Spleen (tissue), 7 donors: ENCODE measurements around the gene SLC7A6.

Experiments used
- POLR2A ChIP-seq, 3 donors: fragments of 450-650 bp; IDR thresholded peaks; one replicate each; pipeline ENCODE4 v1.5.1; 2017; ENCODE audit warnings: antibody characterized with exemption in 3 of 3, mild to moderate bottlenecking in 1 of 3
- POLR2AphosphoS5 ChIP-seq, 3 donors: sonication (generic); formaldehyde crosslinking; IDR thresholded peaks; one replicate each; pipeline ENCODE4 v1.5.1; 2017; ENCODE audit warnings: antibody characterized with exemption in 3 of 3
- TF ChIP-seq, protein P1 (sequence below), 11 experiments: fragments of 200-600 bp in 7 of 11; fragments of 450-650 bp in 4 of 11; sonication (generic) in 4 of 11; IDR thresholded peaks in 8 of 11; conservative IDR thresholded peaks in 3 of 11; 1 replicate in 7 of 11; 2 replicates in 4 of 11; pipeline versions ENCODE4 v1.4.0 to v1.8.0; 2016 to 2021; ENCODE audit warnings: antibody characterized with exemption in 11 of 11, inconsistent platforms in 4 of 11, mild to moderate bottlenecking in 1 of 11
- donor health status: DM: no; HTN: no; CAD: no; lungs with moderate emphysema.
- donor health status: DM: no; HTN: no; CAD: no.
- donor health status: DM: no; HTN: no; CAD: no.

DNA sequence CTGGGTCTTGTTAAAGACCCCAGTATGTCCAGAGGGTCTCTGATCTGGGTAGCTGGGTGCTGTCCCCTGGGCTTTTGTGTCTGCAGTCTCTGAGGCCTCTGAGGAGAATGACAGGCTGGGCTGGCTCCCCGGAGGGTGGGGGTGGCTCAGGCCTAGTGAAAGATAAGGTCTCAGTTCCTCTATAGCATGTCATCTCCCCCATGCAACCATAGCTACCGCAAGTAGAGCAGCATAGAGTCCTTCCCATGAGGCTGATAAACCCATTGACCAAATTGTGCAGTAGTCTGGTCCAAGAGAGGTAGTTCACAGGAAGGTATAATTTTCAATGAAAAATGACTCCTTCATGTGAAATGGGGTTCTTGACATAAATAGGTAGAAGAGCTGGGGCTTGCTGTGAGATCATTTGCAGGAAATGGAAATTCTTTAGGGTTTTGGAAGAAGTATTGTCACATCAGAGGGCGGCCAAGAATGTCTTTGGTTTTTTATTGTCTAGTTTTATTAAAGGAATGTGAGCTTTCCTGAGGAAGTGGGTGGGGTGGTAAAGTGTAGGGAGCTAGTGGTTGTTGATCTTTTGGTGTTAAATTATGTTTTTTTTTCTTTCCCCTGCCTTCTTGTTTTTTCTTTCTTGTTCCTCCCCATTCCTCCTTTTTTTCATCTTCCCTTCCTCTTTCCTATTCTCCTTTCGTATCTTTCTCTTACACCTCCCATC is 25.4 kb downstream of the SLC7A6 start:
- TF ChIP-seq, protein P1, sequence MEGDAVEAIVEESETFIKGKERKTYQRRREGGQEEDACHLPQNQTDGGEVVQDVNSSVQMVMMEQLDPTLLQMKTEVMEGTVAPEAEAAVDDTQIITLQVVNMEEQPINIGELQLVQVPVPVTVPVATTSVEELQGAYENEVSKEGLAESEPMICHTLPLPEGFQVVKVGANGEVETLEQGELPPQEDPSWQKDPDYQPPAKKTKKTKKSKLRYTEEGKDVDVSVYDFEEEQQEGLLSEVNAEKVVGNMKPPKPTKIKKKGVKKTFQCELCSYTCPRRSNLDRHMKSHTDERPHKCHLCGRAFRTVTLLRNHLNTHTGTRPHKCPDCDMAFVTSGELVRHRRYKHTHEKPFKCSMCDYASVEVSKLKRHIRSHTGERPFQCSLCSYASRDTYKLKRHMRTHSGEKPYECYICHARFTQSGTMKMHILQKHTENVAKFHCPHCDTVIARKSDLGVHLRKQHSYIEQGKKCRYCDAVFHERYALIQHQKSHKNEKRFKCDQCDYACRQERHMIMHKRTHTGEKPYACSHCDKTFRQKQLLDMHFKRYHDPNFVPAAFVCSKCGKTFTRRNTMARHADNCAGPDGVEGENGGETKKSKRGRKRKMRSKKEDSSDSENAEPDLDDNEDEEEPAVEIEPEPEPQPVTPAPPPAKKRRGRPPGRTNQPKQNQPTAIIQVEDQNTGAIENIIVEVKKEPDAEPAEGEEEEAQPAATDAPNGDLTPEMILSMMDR (IDR thresholded peaks at IDR 0.05 in 8 of 11, conservative IDR thresholded peaks at IDR 0.05 in 3 of 11): no peak
- TF ChIP-seq POLR2AphosphoS5 (IDR thresholded peaks at IDR 0.05): no peak
- no peak for TF ChIP-seq POLR2A (IDR thresholded peaks at IDR 0.05)
